HEK293 (cell line): Measurements from ENCODE around the gene DLG2.

Experiments used
- CTCF ChIA-PET: fragments of 350-600 bp; formaldehyde crosslinking; extraction: SDS; loops from one replicate; lab custom pipeline; 2021; ENCODE audit warnings: antibody characterized with exemption; lab: Yijun Ruan, JAX
- POLR2A ChIA-PET: fragments of 300-600 bp; formaldehyde crosslinking; extraction: SDS; loops from one replicate; lab custom pipeline; 2020; ENCODE audit warnings: antibody characterized with exemption, inconsistent platforms; lab: Yijun Ruan, JAX
- H3K27ac ChIP-seq: fragments of 200-500 bp; sonication (Bioruptor generic); 2 replicates; pipeline ENCODE4 v1.5.1; 2014; ENCODE audit warnings: low read depth, low read length, control low read depth, inconsistent platforms; ENCODE audit errors: extremely low read depth
- H3K36me3 ChIP-seq, 2 experiments: fragments of 200-500 bp in 1 of 2; sonication (Bioruptor generic) in 1 of 2; 1 replicate in 1 of 2; 2 replicates in 1 of 2; pipeline ENCODE4 v1.5.1; 2014 to 2017; ENCODE audit warnings: inconsistent platforms in 2 of 2, low read length in 2 of 2; ENCODE audit not compliant: control insufficient read depth in 2 of 2, insufficient read depth in 1 of 2
- H3K4me1 ChIP-seq: fragments of 200-500 bp; sonication (Bioruptor generic); 2 replicates; pipeline ENCODE4 v1.5.1; 2014; ENCODE audit warnings: mild to moderate bottlenecking, low read length, inconsistent platforms; ENCODE audit not compliant: control insufficient read depth, insufficient read depth
- H3K4me3 ChIP-seq: 2 replicates; pipeline ENCODE4 v1.5.1; 2011; ENCODE audit warnings: low read depth, mild to moderate bottlenecking, control low read depth, low read length, moderate library complexity
- H3K9me3 ChIP-seq: fragments of 200-500 bp; sonication (Bioruptor generic); 2 replicates; pipeline ENCODE4 v1.5.1; 2014; ENCODE audit warnings: low read depth, low read length, inconsistent platforms; ENCODE audit not compliant: control insufficient read depth, insufficient read depth
- KLF8 ChIP-seq: fragments of 450-650 bp; formaldehyde crosslinking; IDR thresholded peaks from 2 replicates; pipeline ENCODE4 v1.5.1; 2016; ENCODE audit warnings: missing biosample characterization, missing genetic modification characterization
- ZFP69B ChIP-seq: fragments of 450-650 bp; formaldehyde crosslinking; IDR thresholded peaks from 2 replicates; pipeline ENCODE4 v1.5.1; 2016; ENCODE audit warnings: missing biosample characterization, missing genetic modification characterization
- ZNF10 ChIP-seq: fragments of 450-650 bp; formaldehyde crosslinking; IDR thresholded peaks from 2 replicates; pipeline ENCODE4 v1.5.1; 2017; ENCODE audit warnings: missing biosample characterization, missing genetic modification characterization
- ZNF112 ChIP-seq: fragments of 450-650 bp; formaldehyde crosslinking; IDR thresholded peaks from 2 replicates; pipeline ENCODE4 v1.5.0; 2017; ENCODE audit warnings: missing biosample characterization, missing genetic modification characterization
- ZNF138 ChIP-seq: fragments of 450-650 bp; formaldehyde crosslinking; IDR thresholded peaks from 2 replicates; pipeline ENCODE4 v1.5.1; 2016; ENCODE audit warnings: missing biosample characterization, missing genetic modification characterization, borderline replicate concordance
- ZNF140 ChIP-seq: fragments of 450-650 bp; formaldehyde crosslinking; IDR thresholded peaks from 2 replicates; pipeline ENCODE4 v1.5.1; 2016; ENCODE audit warnings: missing biosample characterization, missing genetic modification characterization
- ZNF211 ChIP-seq: fragments of 450-650 bp; formaldehyde crosslinking; IDR thresholded peaks from 2 replicates; pipeline ENCODE4 v1.5.1; 2016; ENCODE audit warnings: low read depth, missing biosample characterization, missing genetic modification characterization
- ZNF292 ChIP-seq: fragments of 450-650 bp; formaldehyde crosslinking; IDR thresholded peaks from 2 replicates; pipeline ENCODE4 v1.5.1; 2016; ENCODE audit warnings: low read depth, missing biosample characterization, missing genetic modification characterization, borderline replicate concordance
- ZNF350 ChIP-seq: fragments of 450-650 bp; formaldehyde crosslinking; IDR thresholded peaks from 2 replicates; pipeline ENCODE4 v1.5.0; 2017; ENCODE audit warnings: missing biosample characterization, mild to moderate bottlenecking, missing genetic modification characterization
- ZNF37A ChIP-seq: fragments of 450-650 bp; IDR thresholded peaks from 2 replicates; pipeline ENCODE4 v1.5.1; 2018; ENCODE audit warnings: missing biosample characterization, missing genetic modification characterization
- ZNF473 ChIP-seq: fragments of 450-650 bp; formaldehyde crosslinking; IDR thresholded peaks from 2 replicates; pipeline ENCODE4 v1.5.1; 2017; ENCODE audit warnings: missing biosample characterization, missing genetic modification characterization
- ZNF514 ChIP-seq: fragments of 450-650 bp; formaldehyde crosslinking; IDR thresholded peaks from 2 replicates; pipeline ENCODE4 v1.5.1; 2016; ENCODE audit warnings: missing biosample characterization, missing genetic modification characterization
- ZNF585B ChIP-seq: fragments of 450-650 bp; formaldehyde crosslinking; IDR thresholded peaks from 2 replicates; pipeline ENCODE4 v1.5.1; 2016; ENCODE audit warnings: missing biosample characterization, missing genetic modification characterization
- ZNF701 ChIP-seq: fragments of 450-650 bp; formaldehyde crosslinking; IDR thresholded peaks from 2 replicates; pipeline ENCODE4 v1.5.1; 2016; ENCODE audit warnings: missing biosample characterization, missing genetic modification characterization
- ZSCAN23 ChIP-seq: fragments of 450-650 bp; formaldehyde crosslinking; IDR thresholded peaks from 2 replicates; pipeline ENCODE4 v1.5.1; 2016; ENCODE audit warnings: missing biosample characterization, missing genetic modification characterization
- TF ChIP-seq, protein P1 (sequence below): fragments of 450-650 bp; formaldehyde crosslinking; IDR thresholded peaks from 2 replicates; pipeline ENCODE4 v1.5.1; 2016; ENCODE audit warnings: missing biosample characterization, missing genetic modification characterization, low read depth
- TF ChIP-seq, protein P2 (sequence below): fragments of 450-650 bp; formaldehyde crosslinking; IDR thresholded peaks from 2 replicates; pipeline ENCODE4 v1.5.1; 2016; ENCODE audit warnings: missing biosample characterization, missing genetic modification characterization
- TF ChIP-seq, protein P3 (sequence below): fragments of 450-650 bp; formaldehyde crosslinking; IDR thresholded peaks from 2 replicates; pipeline ENCODE4 v1.5.1; 2017; ENCODE audit warnings: missing biosample characterization, missing genetic modification characterization
- TF ChIP-seq, protein P4 (sequence below): fragments of 450-650 bp; formaldehyde crosslinking; conservative IDR thresholded peaks from 2 replicates; pipeline ENCODE4 v1.5.1; 2016; ENCODE audit warnings: low read depth, missing biosample characterization, missing genetic modification characterization

The DLG2 gene

DNA sequence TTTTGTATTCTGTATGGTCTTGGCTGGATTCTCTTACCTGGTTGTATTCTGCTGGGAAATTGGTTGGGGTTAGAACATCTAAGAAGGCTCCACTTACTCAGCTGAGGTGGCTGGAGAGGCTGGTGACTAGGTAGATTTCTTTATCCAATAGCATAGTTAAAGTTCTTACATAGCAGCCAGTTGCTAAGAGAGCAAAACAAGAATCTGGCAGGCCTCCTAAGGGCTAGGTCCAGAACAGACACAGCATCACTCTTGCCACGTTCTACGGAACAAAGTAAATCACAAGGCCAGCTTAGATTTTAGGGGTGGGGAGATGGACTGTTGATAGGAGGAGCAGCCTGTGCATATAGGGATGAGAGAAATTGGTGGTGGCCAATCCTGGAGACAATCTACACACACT is 2199.6 kb downstream of the DLG2 start:
- H3K36me3 ChIP-seq, result no peaks in the 10 kb centered on the region
- POLR2A ChIA-PET, result no interaction called here
- TF ChIP-seq, protein P1, sequence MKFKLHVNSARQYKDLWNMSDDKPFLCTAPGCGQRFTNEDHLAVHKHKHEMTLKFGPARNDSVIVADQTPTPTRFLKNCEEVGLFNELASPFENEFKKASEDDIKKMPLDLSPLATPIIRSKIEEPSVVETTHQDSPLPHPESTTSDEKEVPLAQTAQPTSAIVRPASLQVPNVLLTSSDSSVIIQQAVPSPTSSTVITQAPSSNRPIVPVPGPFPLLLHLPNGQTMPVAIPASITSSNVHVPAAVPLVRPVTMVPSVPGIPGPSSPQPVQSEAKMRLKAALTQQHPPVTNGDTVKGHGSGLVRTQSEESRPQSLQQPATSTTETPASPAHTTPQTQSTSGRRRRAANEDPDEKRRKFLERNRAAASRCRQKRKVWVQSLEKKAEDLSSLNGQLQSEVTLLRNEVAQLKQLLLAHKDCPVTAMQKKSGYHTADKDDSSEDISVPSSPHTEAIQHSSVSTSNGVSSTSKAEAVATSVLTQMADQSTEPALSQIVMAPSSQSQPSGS (tag by site-specific recombination), result no peak
- TF ChIP-seq ZNF112 (tag by site-specific recombination) (no peak), ZNF140 (tag by site-specific recombination) (no peak), ZNF211 (tag by site-specific recombination) (no peak), ZNF701 (tag by site-specific recombination) (no peak), ZNF37A (no peak)
- TF ChIP-seq, all 188 proteins: peak for 0
- no peak overlapping the region for H3K4me3 ChIP-seq
- CTCF ChIA-PET, result no interaction called here
- no peak overlapping the region for H3K27ac ChIP-seq
- no peaks in the 10 kb centered on the region for H3K9me3 ChIP-seq
- H3K4me1 ChIP-seq, result no peaks in the 10 kb centered on the region; the same call in 1 of the 2 replicates

DNA sequence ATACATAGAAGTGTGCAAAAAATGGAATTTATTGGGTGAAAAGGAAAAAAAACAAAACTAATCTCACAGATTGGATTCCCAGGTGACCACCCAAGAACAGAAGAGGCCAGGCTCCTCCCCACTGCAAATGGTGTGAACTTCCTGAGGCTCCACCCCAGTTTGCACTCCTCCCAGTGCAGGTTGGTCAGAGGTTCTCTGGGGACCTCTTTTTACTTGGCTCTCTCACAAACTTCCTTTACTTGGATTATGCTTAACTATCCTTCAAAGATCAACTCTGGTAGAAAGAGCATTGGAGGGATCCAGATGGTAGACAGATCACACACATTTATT is 2202.0 kb downstream of the DLG2 start:
- Histone ChIP-seq H3K4me1 (no peaks in the 10 kb centered on the region; the same call in 1 of the 2 replicates), H3K27ac (no peak overlapping the region), H3K36me3 (no peaks in the 10 kb centered on the region), H3K9me3 (no peaks in the 10 kb centered on the region), H3K4me3 (no peak overlapping the region)
- POLR2A ChIA-PET, result interaction anchor here (0.6 kb wide), 1 partner anchor 206 kb away, joined by 4 read pairs; no protein-coding TSS in a partner anchor
- CTCF ChIA-PET, result no interaction called here
- TF ChIP-seq, protein P2, sequence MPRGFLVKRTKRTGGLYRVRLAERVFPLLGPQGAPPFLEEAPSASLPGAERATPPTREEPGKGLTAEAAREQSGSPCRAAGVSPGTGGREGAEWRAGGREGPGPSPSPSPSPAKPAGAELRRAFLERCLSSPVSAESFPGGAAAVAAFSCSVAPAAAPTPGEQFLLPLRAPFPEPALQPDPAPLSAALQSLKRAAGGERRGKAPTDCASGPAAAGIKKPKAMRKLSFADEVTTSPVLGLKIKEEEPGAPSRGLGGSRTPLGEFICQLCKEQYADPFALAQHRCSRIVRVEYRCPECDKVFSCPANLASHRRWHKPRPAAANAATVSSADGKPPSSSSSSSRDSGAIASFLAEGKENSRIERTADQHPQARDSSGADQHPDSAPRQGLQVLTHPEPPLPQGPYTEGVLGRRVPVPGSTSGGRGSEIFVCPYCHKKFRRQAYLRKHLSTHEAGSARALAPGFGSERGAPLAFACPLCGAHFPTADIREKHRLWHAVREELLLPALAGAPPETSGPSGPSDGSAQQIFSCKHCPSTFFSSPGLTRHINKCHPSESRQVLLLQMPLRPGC (tag by site-specific recombination), result no peak
- TF ChIP-seq ZNF473 (tag by site-specific recombination) (no peak), ZFP69B (tag by site-specific recombination) (no peak), ZNF514 (tag by site-specific recombination) (no peak)

DNA sequence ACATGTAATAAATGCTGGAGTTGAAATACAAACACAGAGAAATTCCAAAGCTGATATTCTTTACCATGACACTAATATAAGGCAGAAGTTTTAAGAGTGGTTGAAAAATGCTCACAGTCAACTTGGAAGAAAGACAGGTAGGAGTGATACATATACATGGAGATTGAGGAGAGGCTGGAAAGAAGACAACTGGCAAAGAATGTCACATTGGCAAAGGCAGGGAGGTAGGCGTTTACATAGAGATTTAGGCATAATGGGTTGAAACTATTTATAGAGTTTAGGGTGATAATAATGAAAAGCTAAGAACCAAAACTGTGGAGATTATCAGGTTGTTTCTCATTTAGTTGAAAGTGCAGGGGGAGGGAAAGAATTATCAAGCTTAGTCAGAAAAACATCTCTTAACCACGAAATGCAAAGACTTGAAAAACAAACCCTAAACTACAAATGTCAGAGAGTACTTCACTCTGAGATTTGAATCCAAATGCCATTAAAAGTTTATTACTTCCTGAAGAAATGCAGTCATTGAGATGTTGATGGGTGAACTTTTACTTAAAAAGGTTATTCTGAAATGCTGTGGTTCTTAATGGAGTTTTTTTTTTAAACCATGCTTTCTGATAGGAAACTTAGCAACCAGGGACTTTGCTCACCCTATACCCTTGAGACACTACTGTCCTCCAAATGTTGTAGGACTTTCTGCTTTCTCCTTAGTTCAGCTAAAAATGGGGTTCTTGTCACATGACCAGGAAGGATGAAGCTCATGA is 2202.6 kb downstream of the DLG2 start:
- H3K9me3 ChIP-seq, result no peaks in the 10 kb centered on the region
- no peak overlapping the region for H3K27ac ChIP-seq
- H3K36me3 ChIP-seq, result no peaks in the 10 kb centered on the region
- ChIA-PET POLR2A (no interaction called here), CTCF (no interaction called here)
- no peak overlapping the region for H3K4me3 ChIP-seq
- no peaks in the 10 kb centered on the region; the same call in 1 of the 2 replicates for H3K4me1 ChIP-seq
- TF ChIP-seq, protein P3, sequence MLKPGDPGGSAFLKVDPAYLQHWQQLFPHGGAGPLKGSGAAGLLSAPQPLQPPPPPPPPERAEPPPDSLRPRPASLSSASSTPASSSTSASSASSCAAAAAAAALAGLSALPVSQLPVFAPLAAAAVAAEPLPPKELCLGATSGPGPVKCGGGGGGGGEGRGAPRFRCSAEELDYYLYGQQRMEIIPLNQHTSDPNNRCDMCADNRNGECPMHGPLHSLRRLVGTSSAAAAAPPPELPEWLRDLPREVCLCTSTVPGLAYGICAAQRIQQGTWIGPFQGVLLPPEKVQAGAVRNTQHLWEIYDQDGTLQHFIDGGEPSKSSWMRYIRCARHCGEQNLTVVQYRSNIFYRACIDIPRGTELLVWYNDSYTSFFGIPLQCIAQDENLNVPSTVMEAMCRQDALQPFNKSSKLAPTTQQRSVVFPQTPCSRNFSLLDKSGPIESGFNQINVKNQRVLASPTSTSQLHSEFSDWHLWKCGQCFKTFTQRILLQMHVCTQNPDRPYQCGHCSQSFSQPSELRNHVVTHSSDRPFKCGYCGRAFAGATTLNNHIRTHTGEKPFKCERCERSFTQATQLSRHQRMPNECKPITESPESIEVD (tag by site-specific recombination), result no peak
- TF ChIP-seq, protein P4, sequence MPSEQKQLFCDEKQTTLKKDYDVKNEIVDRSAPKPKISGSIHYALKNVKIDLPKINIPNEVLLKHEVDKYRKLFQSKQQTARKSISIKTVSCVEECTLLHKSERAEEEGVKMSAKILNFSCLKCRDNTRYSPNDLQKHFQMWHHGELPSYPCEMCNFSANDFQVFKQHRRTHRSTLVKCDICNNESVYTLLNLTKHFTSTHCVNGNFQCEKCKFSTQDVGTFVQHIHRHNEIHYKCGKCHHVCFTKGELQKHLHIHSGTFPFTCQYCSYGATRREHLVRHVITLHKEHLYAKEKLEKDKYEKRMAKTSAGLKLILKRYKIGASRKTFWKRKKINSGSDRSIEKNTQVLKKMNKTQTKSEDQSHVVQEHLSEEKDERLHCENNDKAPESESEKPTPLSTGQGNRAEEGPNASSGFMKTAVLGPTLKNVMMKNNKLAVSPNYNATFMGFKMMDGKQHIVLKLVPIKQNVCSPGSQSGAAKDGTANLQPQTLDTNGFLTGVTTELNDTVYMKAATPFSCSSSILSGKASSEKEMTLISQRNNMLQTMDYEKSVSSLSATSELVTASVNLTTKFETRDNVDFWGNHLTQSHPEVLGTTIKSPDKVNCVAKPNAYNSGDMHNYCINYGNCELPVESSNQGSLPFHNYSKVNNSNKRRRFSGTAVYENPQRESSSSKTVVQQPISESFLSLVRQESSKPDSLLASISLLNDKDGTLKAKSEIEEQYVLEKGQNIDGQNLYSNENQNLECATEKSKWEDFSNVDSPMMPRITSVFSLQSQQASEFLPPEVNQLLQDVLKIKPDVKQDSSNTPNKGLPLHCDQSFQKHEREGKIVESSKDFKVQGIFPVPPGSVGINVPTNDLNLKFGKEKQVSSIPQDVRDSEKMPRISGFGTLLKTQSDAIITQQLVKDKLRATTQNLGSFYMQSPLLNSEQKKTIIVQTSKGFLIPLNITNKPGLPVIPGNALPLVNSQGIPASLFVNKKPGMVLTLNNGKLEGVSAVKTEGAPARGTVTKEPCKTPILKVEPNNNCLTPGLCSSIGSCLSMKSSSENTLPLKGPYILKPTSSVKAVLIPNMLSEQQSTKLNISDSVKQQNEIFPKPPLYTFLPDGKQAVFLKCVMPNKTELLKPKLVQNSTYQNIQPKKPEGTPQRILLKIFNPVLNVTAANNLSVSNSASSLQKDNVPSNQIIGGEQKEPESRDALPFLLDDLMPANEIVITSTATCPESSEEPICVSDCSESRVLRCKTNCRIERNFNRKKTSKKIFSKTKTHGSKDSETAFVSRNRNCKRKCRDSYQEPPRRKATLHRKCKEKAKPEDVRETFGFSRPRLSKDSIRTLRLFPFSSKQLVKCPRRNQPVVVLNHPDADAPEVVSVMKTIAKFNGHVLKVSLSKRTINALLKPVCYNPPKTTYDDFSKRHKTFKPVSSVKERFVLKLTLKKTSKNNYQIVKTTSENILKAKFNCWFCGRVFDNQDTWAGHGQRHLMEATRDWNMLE (tag by site-specific recombination), result no peak
- TF ChIP-seq ZNF350 (tag by site-specific recombination), result no peak
- no peak for TF ChIP-seq KLF8
- TF ChIP-seq ZNF585B (tag by site-specific recombination), result no peak
- TF ChIP-seq ZNF292 (tag by site-specific recombination), result no peak
- TF ChIP-seq ZNF10 (tag by site-specific recombination), result no peak
- no peak for TF ChIP-seq ZNF138 (tag by site-specific recombination)
- no peak for TF ChIP-seq ZSCAN23
